GM19239 (cell line): ENCODE results near the gene GNB5.

ENCODE experiments used
- DNase-seq: peaks from one replicate; pipeline ENCODE4 v3.0.0; 2011; ENCODE audit warnings: low spot score; ENCODE audit not compliant: insufficient read length
- FAIRE-seq: peaks from 2 replicates; lab custom pipeline; 2011; peaks lifted over from hg19 to GRCh38; lab: Jason Lieb, UNC

GNB5 gene

DNA sequence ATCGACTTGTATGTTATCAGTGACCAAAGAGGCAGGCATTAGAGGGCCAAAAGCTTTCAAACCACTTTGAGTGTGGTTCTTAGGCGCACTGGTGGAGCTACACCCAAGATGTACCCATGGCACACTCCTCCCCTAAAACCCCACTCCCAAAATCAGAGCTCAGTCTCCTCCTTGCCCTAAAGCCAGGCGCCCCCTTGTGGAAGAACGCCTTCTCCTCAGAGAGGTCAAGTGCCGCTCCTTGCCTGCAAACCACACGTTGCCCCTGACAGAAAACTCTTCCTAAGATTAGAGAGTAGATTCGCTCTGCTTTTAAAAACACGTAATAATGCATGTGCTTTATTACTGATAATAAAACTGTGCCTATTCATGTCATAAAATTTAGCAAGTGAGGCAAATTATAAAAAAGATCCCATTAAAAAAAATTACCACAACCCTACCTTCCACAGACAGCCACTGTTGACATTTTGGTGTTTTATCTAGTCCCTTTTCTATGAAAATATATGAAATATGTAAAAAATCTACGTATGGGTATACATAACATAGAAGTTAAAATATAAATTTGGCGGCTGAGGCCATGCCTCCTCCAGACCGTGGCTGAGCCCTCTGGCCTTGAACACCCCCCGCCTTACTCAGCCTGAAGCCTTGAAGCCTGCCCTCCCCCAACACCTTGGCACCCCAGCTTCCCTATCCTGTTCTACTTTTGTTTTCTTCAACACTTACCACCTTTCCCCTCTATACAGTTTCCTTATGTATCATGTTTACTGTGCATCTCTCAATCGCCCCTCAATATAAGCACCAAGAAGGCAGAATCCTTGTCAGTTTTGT lies 112.1 kb downstream of the GNB5 start:
- DNase-seq (peak; percentile 52), FAIRE-seq (peak; percentile 89)

DNA sequence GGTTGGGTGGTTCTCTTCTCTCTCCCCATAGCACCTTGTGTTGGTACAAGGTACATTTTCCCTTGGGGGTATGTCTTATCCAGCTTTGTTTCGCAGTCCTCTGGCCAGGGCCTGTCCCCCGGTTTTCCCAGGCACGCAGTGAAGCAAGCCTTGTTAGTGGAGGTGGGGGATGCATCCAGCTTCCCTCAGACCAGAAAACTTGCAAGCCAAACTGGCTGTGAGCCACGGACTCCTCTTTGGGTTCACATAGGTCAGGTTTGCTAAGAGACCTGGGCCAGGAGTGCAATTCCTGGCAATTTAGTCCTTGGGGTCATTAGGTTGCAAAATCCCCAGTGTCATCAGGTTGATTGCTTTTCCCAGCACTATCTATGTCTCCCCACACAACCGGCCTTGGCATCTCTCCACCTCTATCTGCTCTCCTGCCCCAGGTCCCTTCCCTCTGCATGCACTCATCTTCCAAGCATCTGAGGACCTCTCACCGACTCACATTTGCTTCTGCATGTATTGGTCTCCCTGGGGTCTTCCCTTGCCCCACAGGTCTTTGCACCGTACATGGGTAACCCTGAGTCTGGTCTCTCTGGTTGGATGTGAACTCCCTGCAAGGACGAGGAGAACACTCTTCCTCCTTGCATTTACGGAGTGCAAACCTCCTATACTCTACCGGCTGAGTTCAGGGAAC lies 112.9 kb downstream of the GNB5 start:
- DNase-seq (no peak), FAIRE-seq (no peak)

DNA sequence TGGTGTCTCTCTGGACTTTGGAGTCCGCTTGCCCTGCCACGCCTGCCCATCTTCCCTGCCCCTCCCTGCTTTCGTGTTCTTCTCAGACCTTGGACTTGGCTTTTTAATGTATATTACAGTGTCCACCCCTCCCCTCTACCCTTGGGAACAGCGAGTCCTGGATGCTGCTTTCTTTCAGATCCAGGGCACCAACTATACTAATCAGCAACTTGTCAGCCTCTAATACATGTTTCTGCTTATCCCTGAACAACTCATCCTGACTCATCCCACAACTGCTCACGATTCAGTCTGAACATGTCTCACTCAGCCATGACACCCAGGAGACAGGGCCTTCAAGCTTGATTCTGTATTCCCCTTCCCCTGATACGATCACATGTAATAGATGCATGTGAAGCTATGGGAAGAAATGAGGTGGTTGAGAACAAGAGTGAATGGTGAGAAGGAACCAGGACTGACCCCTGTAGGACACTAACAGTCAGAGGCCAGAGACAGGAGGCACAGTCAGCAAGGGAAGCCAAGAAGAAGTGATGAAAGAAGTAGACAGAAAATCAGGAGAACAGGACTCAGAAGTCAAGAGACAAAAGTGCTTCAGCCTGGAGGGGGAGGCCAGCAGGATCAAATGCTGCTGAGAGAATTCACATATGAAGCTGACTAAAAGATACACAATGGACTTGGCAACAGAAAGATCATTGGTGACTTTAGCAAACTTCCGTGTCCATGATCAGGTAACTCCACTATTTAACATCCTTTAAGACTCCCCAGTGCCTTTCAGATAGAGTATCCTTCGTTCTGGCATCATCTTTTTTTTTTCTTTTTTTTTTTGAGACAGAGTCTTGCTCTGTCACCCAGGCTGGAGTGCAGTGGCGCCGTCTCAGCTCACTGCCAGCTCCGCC lies 114.1 kb downstream of the GNB5 start:
- no peak for DNase-seq
- FAIRE-seq, result no peak

DNA sequence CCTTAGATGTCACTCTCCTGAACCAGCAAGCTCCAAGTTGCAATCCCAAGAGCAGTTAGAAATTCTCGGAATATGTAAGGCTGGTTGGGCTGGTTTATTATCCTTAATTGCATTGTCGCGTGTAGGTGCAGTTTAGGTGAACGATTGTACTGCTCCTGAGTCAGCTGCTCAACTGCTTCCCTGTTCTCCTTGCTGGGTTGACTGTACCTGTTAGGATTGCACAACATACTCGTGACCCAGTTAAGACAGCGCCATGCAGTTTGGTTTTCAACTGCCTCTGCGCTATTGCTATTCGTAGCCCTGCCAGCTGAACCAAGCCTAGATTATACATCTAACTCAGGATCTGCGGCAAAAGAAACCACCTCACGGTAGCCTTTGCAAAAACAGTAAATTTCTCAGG lies 119.6 kb downstream of the GNB5 start:
- FAIRE-seq (no peak), DNase-seq (no peak)

DNA sequence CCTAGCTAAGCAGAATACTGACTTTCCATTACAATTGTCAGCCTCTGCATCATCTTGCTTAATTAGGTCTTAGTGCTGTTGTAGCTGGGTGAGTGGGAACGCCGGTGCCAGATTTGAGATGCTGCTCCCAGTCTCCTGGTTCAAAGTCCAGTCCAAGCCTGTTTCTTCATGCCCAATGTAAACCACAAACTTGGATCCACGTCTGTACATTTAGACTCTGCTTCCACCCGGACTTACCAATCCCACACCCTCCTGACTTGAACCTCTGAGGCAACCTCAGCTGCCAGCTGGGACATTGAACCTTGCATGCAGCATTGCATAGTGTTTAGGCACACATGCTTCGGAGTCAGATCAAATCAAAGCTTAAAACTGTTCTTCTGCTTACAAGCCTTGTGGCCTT lies 121.6 kb downstream of the GNB5 start:
- FAIRE-seq (no peak), DNase-seq (no peak)

DNA sequence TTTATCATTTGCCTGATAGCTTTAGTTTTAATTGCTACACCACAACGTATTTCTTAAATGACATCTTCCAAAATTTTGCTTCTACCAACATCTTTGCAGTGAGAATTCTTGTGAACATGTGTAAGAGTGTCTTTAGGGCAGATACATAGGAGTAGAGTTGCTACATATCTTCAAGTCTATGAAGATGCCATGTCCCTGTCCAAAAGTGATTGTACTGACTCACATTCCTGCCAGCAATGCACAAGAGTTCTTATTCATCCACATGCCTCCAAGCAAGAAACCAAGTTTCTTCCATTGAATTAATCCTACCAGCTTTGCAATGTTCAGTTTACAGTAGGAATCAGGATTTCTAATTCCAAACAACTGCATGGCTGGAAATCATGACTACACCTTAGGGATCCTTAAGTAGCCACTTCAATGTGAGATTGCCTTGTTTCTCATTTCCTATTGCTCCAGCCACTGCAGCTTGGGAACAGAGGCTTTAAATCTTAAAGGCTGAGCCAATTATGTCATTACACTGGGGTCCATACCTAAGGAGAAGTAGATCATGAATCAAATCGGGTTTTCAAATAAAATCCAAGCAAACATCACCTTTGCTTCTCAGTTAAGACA lies 123.1 kb downstream of the GNB5 start:
- no peak for FAIRE-seq
- no peak for DNase-seq

DNA sequence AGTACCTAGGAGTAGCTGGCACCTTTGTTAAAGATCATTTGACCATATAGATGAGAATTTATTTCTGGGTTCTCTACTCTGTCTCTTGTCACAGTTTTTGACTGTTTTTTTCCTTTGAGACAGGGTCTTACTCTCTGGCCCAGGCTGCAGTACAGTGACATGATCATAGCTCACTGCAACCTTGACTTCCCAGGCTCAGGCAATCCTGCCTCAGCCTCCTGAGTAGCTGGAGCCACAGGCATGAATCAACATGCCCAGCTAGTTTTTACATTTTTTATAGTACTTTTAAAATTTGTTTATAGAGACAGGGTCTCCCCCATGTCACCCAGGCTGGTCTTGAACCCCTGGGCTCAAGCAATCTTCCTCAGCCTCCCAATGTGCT lies 123.7 kb downstream of the GNB5 start:
- no peak for FAIRE-seq
- DNase-seq, result no peak

DNA sequence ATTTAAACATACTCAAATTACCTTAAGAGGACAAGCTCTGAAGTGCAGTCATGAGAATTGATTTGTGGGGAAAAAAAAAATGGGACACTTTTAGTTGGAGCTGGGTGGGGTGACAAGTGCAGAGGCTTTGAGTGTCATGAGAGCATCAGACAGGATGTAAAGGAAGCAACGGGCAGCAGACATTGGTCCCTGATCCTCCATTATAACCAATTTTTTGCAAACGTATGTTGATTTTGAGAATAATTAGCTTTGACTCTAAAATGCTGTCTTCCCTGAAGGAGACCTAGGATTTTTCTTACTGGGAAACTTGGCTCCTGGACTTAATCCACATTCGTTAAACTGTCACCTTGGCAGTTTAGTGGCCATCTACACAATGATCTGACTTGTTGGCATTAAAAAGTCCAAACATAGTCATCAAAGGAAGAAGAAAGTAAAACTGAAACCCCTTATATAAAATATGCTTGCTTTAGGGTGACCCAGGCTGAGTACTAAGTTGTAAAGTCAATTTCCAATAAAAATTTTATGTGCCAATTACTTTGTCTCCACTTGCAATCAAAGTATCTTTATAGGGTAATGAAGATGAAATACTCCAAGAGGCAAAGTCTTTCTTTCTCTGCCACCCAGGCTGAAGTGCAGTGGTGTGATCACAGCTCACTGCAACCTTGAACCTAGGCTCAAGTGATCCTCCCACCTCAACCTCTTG lies 124.2 kb downstream of the GNB5 start:
- DNase-seq, result no peak
- FAIRE-seq, result no peak
